H1 (cell line): ENCODE results near the gene ASIC1. TPM values are rescaled to one million over a fixed set of nuclear protein-coding genes. Genes with fewer than 3 reads are reported as not detected.

Experiments used
- CTCF ChIA-PET: fragments of 300-600 bp; sonication (Branson Sonifier 250); formaldehyde crosslinking; loops from one replicate; lab custom pipeline; 2021; ENCODE audit not compliant: partially characterized antibody; lab: Charles Lee
- POLR2A ChIA-PET: fragments of 300-600 bp; sonication (Branson Sonifier 250); formaldehyde crosslinking; loops from one replicate; lab custom pipeline; 2021; ENCODE audit warnings: inconsistent platforms; ENCODE audit not compliant: partially characterized antibody; lab: Charles Lee
- DNase-seq, 2 experiments: peaks; one replicate each; pipeline versions ENCODE4 v3.0.0 to v3.0.0-alpha.2; 2010 to 2022; ENCODE audit warnings: low spot score in 2 of 2, low read depth in 1 of 2, mixed read lengths in 1 of 2
- FAIRE-seq: peaks from 2 replicates; lab custom pipeline; 2011; peaks lifted over from hg19 to GRCh38; lab: Jason Lieb, UNC
- H2AFZ ChIP-seq: 2 replicates; pipeline ENCODE4 v1.8.1; 2012; ENCODE audit warnings: low read length, inconsistent platforms
- H2AK5ac ChIP-seq: 2 replicates; pipeline ENCODE4 v1.6.1; 2013; ENCODE audit warnings: low read depth, low read length
- H2BK120ac ChIP-seq: replicated peaks from 2 replicates; pipeline ENCODE3; 2013; ENCODE audit warnings: low read depth, low read length, inconsistent platforms
- H2BK12ac ChIP-seq: 2 replicates; pipeline ENCODE4 v1.6.1; 2013; ENCODE audit warnings: low read depth, low read length
- H2BK15ac ChIP-seq: 2 replicates; pipeline ENCODE4 v1.6.1; 2013; ENCODE audit warnings: low read length
- H2BK20ac ChIP-seq: 2 replicates; pipeline ENCODE4 v1.6.1; 2013; ENCODE audit warnings: low read length
- H2BK5ac ChIP-seq: 2 replicates; pipeline ENCODE4 v1.6.1; 2013; ENCODE audit warnings: low read depth, low read length
- H3K14ac ChIP-seq: 2 replicates; pipeline ENCODE4 v1.6.1; 2013; ENCODE audit warnings: inconsistent platforms; ENCODE audit not compliant: insufficient read length
- H3K18ac ChIP-seq: 2 replicates; pipeline ENCODE4 v1.6.1; 2013; ENCODE audit warnings: low read length; ENCODE audit errors: extremely low read depth
- H3K23ac ChIP-seq: 2 replicates; pipeline ENCODE4 v1.6.1; 2013; ENCODE audit warnings: inconsistent platforms; ENCODE audit not compliant: insufficient read length
- H3K23me2 ChIP-seq: 2 replicates; pipeline ENCODE4 v1.6.1; 2013; ENCODE audit warnings: low read depth, low read length
- H3K27ac ChIP-seq: 2 replicates; pipeline ENCODE4 v1.6.1; 2011; ENCODE audit warnings: low read depth, low read length, inconsistent platforms
- H3K27me3 ChIP-seq, 4 experiments: replicated peaks in 1 of 4; 1 replicate in 1 of 4; 2 replicates in 3 of 4; pipeline versions ENCODE4 v1.6.1 to v1.8.1; 2011 to 2013; ENCODE audit warnings: low read length in 3 of 4, mild to moderate bottlenecking in 3 of 4, inconsistent platforms in 2 of 4, mixed read lengths in 2 of 4, moderate library complexity in 1 of 4; ENCODE audit not compliant: control insufficient read depth in 3 of 4, insufficient read depth in 3 of 4; ENCODE audit errors: extremely low read depth in 1 of 4
- H3K36me3 ChIP-seq, 4 experiments: 2 replicates each; pipeline versions ENCODE4 v1.6.1 to v1.8.1; 2011 to 2013; ENCODE audit warnings: mild to moderate bottlenecking in 4 of 4, low read length in 3 of 4, moderate library complexity in 2 of 4, control low read depth in 1 of 4, inconsistent platforms in 1 of 4; ENCODE audit not compliant: insufficient read depth in 4 of 4, control insufficient read depth in 2 of 4
- H3K4ac ChIP-seq: replicated peaks from 2 replicates; pipeline ENCODE3; 2013; ENCODE audit warnings: low read length, low read depth, mixed read lengths, inconsistent platforms; ENCODE audit not compliant: insufficient read length
- H3K4me1 ChIP-seq, 4 experiments: replicated peaks in 1 of 4; 1 replicate in 1 of 4; 2 replicates in 3 of 4; pipeline versions ENCODE4 v1.6.1 to v1.8.1; 2011 to 2013; ENCODE audit warnings: low read length in 3 of 4, inconsistent platforms in 2 of 4, mixed read lengths in 1 of 4; ENCODE audit not compliant: insufficient read depth in 4 of 4, control insufficient read depth in 3 of 4
- H3K4me2 ChIP-seq, 2 experiments: 2 replicates each; pipeline versions ENCODE4 v1.6.1 to v1.8.1; 2011 to 2013; ENCODE audit warnings: low read depth in 2 of 2, low read length in 2 of 2, control low read depth in 1 of 2, inconsistent platforms in 1 of 2, mild to moderate bottlenecking in 1 of 2; ENCODE audit not compliant: insufficient read depth in 1 of 2
- H3K4me3 ChIP-seq, 4 experiments: fragments of 200-600, 300-600 bp in 1 of 4; sonication (generic), shearing (Covaris generic), sonication (Bioruptor Twin) in 1 of 4; 2 replicates each; pipeline versions ENCODE4 v1.5.1 to v1.8.1; 2011 to 2016; ENCODE audit warnings: low read length in 4 of 4, low read depth in 3 of 4, control low read depth in 2 of 4, inconsistent platforms in 2 of 4, mild to moderate bottlenecking in 2 of 4, mixed read lengths in 1 of 4, moderate library complexity in 1 of 4; ENCODE audit not compliant: insufficient read depth in 2 of 4; ENCODE audit errors: extremely low read depth in 1 of 4
- H3K56ac ChIP-seq: replicated peaks from 2 replicates; pipeline ENCODE3; 2013; ENCODE audit warnings: low read depth, mild to moderate bottlenecking, mixed read lengths, low read length, inconsistent platforms; ENCODE audit not compliant: insufficient read length
- H3K79me1 ChIP-seq: 2 replicates; pipeline ENCODE4 v1.6.1; 2013; ENCODE audit warnings: low read depth, low read length, control low read depth
- H3K79me2 ChIP-seq, 2 experiments: 2 replicates each; pipeline versions ENCODE4 v1.6.1 to v1.8.1; 2012 to 2013; ENCODE audit warnings: low read length in 2 of 2, mild to moderate bottlenecking in 2 of 2, inconsistent platforms in 1 of 2; ENCODE audit not compliant: insufficient read depth in 2 of 2, control insufficient read depth in 1 of 2
- H3K9ac ChIP-seq, 4 experiments: replicated peaks in 1 of 4; 1 replicate in 1 of 4; 2 replicates in 3 of 4; pipeline versions ENCODE4 v1.6.1 to v1.8.1; 2011 to 2013; ENCODE audit warnings: low read depth in 3 of 4, low read length in 3 of 4, control low read depth in 2 of 4, mild to moderate bottlenecking in 2 of 4, moderate library complexity in 2 of 4, inconsistent platforms in 1 of 4; ENCODE audit errors: extremely low read depth in 1 of 4
- H3K9me3 ChIP-seq, 2 experiments: 2 replicates each; pipeline versions ENCODE4 v1.6.1 to v1.8.1; 2012 to 2013; ENCODE audit warnings: mild to moderate bottlenecking in 2 of 2, moderate library complexity in 2 of 2, control low read depth in 1 of 2, inconsistent platforms in 1 of 2, low read depth in 1 of 2, low read length in 1 of 2, mixed read lengths in 1 of 2; ENCODE audit not compliant: insufficient read depth in 2 of 2
- H4K20me1 ChIP-seq, 2 experiments: replicated peaks in 1 of 2; 2 replicates each; pipeline versions ENCODE3 to v1.8.1; 2011 to 2013; ENCODE audit warnings: inconsistent platforms in 2 of 2, low read length in 2 of 2, mild to moderate bottlenecking in 1 of 2; ENCODE audit not compliant: insufficient read depth in 2 of 2, control insufficient read depth in 1 of 2
- H4K5ac ChIP-seq: 2 replicates; pipeline ENCODE4 v1.6.1; 2013; ENCODE audit warnings: low read length, low read depth, mixed read lengths, inconsistent platforms; ENCODE audit not compliant: insufficient read length
- H4K8ac ChIP-seq: 2 replicates; pipeline ENCODE4 v1.8.0; 2013; ENCODE audit warnings: mild to moderate bottlenecking, moderate library complexity, low read length, inconsistent platforms; ENCODE audit not compliant: insufficient read depth; ENCODE audit errors: extremely low read depth
- H4K91ac ChIP-seq: replicated peaks from 2 replicates; pipeline ENCODE3; 2013; ENCODE audit warnings: low read length, mixed read lengths, inconsistent platforms; ENCODE audit not compliant: insufficient read length
- CTBP2 ChIP-seq: IDR thresholded peaks from 2 replicates; pipeline ENCODE4 v1.7.0; 2011; ENCODE audit warnings: borderline replicate concordance, mild to moderate bottlenecking, moderate library complexity, mixed read lengths, low read length; ENCODE audit not compliant: insufficient read depth, insufficient read length
- CTCF ChIP-seq, 3 experiments: IDR thresholded peaks; 1 replicate in 2 of 3; 2 replicates in 1 of 3; pipeline versions ENCODE4 v1.5.1 to v1.6.1; 2011; ENCODE audit warnings: low read length in 3 of 3, mild to moderate bottlenecking in 3 of 3, inconsistent platforms in 2 of 3, low read depth in 1 of 3, moderate library complexity in 1 of 3; ENCODE audit not compliant: insufficient read depth in 1 of 3; ENCODE audit errors: control extremely low read depth in 1 of 3
- EZH2 ChIP-seq: fragments of 200-600 bp; sonication (generic); IDR thresholded peaks from 2 replicates; pipeline ENCODE4 v1.7.1; 2012; ENCODE audit warnings: low read depth, mild to moderate bottlenecking, moderate library complexity, low read length, inconsistent platforms; ENCODE audit not compliant: severe bottlenecking
- KDM1A ChIP-seq: fragments of 200-600, 300-600 bp; sonication (generic); IDR thresholded peaks from 2 replicates; pipeline ENCODE4 v1.7.1; 2016; ENCODE audit warnings: mild to moderate bottlenecking, low read length, borderline replicate concordance
- KDM4A ChIP-seq: IDR thresholded peaks from one replicate; pipeline ENCODE4 v1.7.1; 2012; ENCODE audit warnings: low read depth, mild to moderate bottlenecking, moderate library complexity, low read length, inconsistent platforms; ENCODE audit not compliant: severe bottlenecking
- MAX ChIP-seq: IDR thresholded peaks from 2 replicates; pipeline ENCODE4 v1.6.1; 2012; ENCODE audit warnings: inconsistent platforms
- RAD21 ChIP-seq, 2 experiments: IDR thresholded peaks in 1 of 2; conservative IDR thresholded peaks in 1 of 2; 2 replicates each; pipeline ENCODE4 v1.6.1; 2011; ENCODE audit warnings: low read depth in 2 of 2, low read length in 2 of 2, improper control_type of control experiment in 1 of 2, inconsistent platforms in 1 of 2, mild to moderate bottlenecking in 1 of 2, moderate library complexity in 1 of 2
- RNF2 ChIP-seq: fragments of 200-900, 300-1000 bp; sonication (generic); IDR thresholded peaks from 2 replicates; pipeline ENCODE4 v1.7.1; 2016; ENCODE audit warnings: borderline replicate concordance, low read depth, mild to moderate bottlenecking, antibody characterized with exemption, low read length; ENCODE audit not compliant: poor library complexity, severe bottlenecking; ENCODE audit errors: missing control alignments
- SIX5 ChIP-seq: IDR thresholded peaks from 2 replicates; pipeline ENCODE4 v1.6.1; 2011; ENCODE audit warnings: mild to moderate bottlenecking, low read depth, low read length
- WGBS, 2 experiments: shearing (Covaris generic) in 1 of 2; methylation state at CpG; one replicate each; pipeline versions ENCODE4 v1.1.6 to v1.1.7; 2013 to 2015; ENCODE audit warnings: low lambda C conversion rate in 2 of 2, mixed read lengths in 2 of 2, inconsistent platforms in 1 of 2, low coverage in 1 of 2, missing lambda C conversion rate in 1 of 2; ENCODE audit not compliant: insufficient replicate concordance in 2 of 2, insufficient coverage in 1 of 2, insufficient read length in 1 of 2; ENCODE audit errors: extremely low coverage in 1 of 2, missing lambda C conversion rate in 1 of 2; 5-methylcytosine and 5-hydroxymethylcytosine counted together
- polyA plus RNA-seq, 7 experiments: library from polyadenylated mRNA; depleted of rRNA in 3 of 7; stranded (reverse) in 5 of 7; unstranded in 2 of 7; fragments of >200 nt in 5 of 7; fragments of 200-250 nt in 2 of 7; gene quantifications; 1 replicate in 5 of 7; 2 replicates in 1 of 7; 4 replicates in 1 of 7; pipeline versions ENCODE4 v1.2.1 to v1.2.3, GENCODE V29; 2011 to 2013; ENCODE audit warnings: missing spikeins in 2 of 7, mixed read lengths in 2 of 7
- total RNA-seq: library from RNA; stranded (reverse); fragmentation: NEBNext Ultra II Directional; extraction: Animal tissue kit (Norgen Biotek cat#: 25700); gene quantifications from 2 replicates; pipeline ENCODE4 v1.2.1, GENCODE V29; 2021

The ASIC1 gene
- total and polyA plus RNA-seq, 2 of the 8 experiments (the other 6 are each of a cell fraction or from before 2014, with no cell fraction given) = 2.4 to 4.4 TPM

DNA sequence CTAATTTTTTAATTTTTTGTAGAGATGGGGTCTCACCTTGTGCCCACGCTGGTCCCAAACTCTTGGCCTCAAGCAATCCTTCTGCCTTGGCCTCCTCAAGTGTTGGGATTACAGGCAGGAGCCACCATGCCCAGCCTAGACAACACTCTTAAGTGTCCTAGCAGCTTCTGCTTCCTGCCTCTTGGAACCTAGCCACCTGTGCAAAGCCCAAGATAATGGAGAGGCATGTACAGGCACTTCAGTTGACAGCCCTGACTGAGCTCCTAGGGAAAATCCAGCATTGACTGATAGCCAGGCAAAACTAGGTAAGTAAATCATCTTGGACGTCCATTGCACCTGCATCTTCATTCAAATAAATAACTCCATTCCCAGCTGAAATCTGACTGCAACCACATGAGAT is 70.2 kb downstream of the ASIC1 start:
- POLR2A ChIA-PET = interaction anchor here (0.9 to 4.2 kb wide), 7 partner anchors 11 to 39 kb away, joined by 3 to 19 read pairs (median 6); partner anchors contain the start of genes CERS5, COX14 and GPD1
- TF ChIP-seq CTBP2 = no peak
- TF ChIP-seq RNF2 = no peak
- no peak for TF ChIP-seq CTCF (IDR thresholded peaks at IDR 0.05; ENCODE audit: control extremely low read depth in 1 of 3, insufficient read depth in 1 of 3, low read depth in 1 of 3, low read length in 3 of 3)
- no peak for TF ChIP-seq KDM1A
- no peak for TF ChIP-seq KDM4A
- no peak for TF ChIP-seq EZH2
- TF ChIP-seq SIX5 = no peak
- TF ChIP-seq MAX = no peak
- TF ChIP-seq RAD21 (IDR thresholded peaks at IDR 0.05 in 1 of 2, conservative IDR thresholded peaks at IDR 0.05 in 1 of 2; ENCODE audit: low read depth in 2 of 2, low read length in 2 of 2) = no peak

More for the DNA sequence above, 70.2 kb downstream of the ASIC1 start:
- H3K4me2 ChIP-seq = no peak overlapping the region
- H2BK20ac ChIP-seq = no peak overlapping the region
- no peak overlapping the region for H3K56ac ChIP-seq
- H3K4ac ChIP-seq = no peak overlapping the region
- peaks cover 0 to 2% of the 10 kb centered on the region in 2 experiments for H4K20me1 ChIP-seq
- H2AK5ac ChIP-seq = no peak overlapping the region
- no peak overlapping the region for H4K91ac ChIP-seq
- no peak overlapping the region for H2BK120ac ChIP-seq
- H3K27me3 ChIP-seq = no peaks in the 10 kb centered on the region
- no peak overlapping the region for H3K14ac ChIP-seq
- no peaks in the 10 kb centered on the region for H3K23me2 ChIP-seq
- DNase-seq (no peak), FAIRE-seq (no peak)
- CTCF ChIA-PET = interaction anchor here (0.7 to 32.9 kb wide), 7 partner anchors 9 to 187 kb away, joined by 3 to 625 read pairs (median 5); partner anchors contain the start of genes COX14 and SMARCD1
- H2BK15ac ChIP-seq = no peak overlapping the region
- 91% methylated on average over 2 of the region's 2 CpGs; no CpG with 5 or more reads in 1 of the 2 experiments for WGBS, 2 experiments
- H2AFZ ChIP-seq = no peak overlapping the region
- H3K79me1 ChIP-seq = no peaks in the 10 kb centered on the region
- no peaks in the 10 kb centered on the region for H3K9me3 ChIP-seq
- no peaks in the 10 kb centered on the region for H3K79me2 ChIP-seq
- no peak overlapping the region for H2BK5ac ChIP-seq
- no peak overlapping the region for H3K27ac ChIP-seq
- no peak overlapping the region for H4K5ac ChIP-seq
- H3K4me3 ChIP-seq = no peak overlapping the region
- H3K4me1 ChIP-seq = no peaks in the 10 kb centered on the region
- H3K23ac ChIP-seq = no peak overlapping the region
- H4K8ac ChIP-seq = no peak overlapping the region
- H3K9ac ChIP-seq = no peak overlapping the region
- H2BK12ac ChIP-seq = no peak overlapping the region
- H3K36me3 ChIP-seq = peaks cover 11 to 31% (median 19%) of the 10 kb centered on the region in 4 experiments; a peak in 7 of 8 replicates
- no peak overlapping the region for H3K18ac ChIP-seq
